NCI-H2227 treated with DMSO at 0.1 percent for 48 hours (cell line): Measurements from ENCODE around the gene PCK1.
A peak's percentile ranks its signal among the peaks of the same experiment; 100 is the strongest.

Experiments used
- DNase-seq: peaks from one replicate; lab custom pipeline; 2025; lab: John Stamatoyannopoulos, UW

The PCK1 gene

GRCh38 chr20:57577679-57578475 lies 17.0 kb downstream of the PCK1 start:
- DNase-seq = no peak

- no peak for DNase-seq
Observed at GRCh38 chr20:57578476-57579165, 17.7 kb downstream of the PCK1 start.

DNA sequence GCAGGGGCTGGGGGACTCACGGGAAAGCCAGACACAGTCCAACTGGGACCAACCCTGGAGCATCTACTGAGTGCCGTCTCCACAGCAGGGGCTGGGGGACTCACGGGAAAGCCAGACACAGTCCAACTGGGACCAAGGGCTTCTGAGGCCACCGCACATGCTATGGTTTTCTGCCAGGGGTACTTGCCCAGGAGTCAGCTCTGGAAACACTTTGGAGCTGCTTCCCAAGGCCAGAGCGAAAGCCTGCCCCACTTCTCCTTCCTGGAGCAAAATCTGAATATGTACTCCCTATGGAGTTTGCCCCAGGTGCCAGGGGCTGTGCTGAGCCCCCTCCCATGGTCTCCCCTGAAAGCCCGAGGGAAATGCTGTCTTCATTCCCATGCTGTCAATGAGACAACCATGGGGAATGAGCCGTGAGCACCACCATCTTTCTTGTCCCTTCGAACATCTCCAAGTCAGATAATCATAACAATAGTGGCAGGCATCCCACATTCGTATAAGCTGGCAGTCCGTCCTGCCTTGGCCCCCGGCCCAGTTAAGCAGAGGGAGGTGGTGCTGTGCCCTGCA lies 18.5 kb downstream of the PCK1 start:
- DNase-seq = no peak

DNA sequence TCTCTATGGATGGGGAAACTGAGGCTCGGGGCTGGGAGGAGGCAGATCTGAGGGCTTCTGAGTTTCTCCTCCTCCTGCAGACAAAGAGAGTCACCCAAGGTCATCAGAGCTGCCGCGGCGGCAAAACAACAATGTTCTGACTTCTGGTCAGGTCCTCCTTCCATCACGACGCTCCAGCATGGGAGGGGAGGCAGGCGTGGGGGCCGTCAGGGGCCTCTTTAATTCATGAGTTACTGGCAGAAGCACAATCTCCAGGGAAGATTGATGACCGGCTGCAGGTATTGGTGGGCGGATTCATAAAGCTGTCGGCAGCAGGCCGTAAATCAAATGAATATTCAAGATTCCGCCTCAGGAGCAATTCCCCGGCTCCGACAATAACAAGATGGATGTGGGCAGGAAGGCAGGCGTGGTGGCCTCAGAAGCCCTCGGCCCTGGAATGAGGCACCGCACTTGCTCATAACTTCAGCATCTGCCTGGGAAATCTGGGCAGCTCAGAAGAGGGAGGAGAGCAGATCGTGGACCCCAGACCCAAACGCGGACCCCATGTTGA lies 19.1 kb downstream of the PCK1 start:
- DNase-seq = peak; percentile 43

DNA sequence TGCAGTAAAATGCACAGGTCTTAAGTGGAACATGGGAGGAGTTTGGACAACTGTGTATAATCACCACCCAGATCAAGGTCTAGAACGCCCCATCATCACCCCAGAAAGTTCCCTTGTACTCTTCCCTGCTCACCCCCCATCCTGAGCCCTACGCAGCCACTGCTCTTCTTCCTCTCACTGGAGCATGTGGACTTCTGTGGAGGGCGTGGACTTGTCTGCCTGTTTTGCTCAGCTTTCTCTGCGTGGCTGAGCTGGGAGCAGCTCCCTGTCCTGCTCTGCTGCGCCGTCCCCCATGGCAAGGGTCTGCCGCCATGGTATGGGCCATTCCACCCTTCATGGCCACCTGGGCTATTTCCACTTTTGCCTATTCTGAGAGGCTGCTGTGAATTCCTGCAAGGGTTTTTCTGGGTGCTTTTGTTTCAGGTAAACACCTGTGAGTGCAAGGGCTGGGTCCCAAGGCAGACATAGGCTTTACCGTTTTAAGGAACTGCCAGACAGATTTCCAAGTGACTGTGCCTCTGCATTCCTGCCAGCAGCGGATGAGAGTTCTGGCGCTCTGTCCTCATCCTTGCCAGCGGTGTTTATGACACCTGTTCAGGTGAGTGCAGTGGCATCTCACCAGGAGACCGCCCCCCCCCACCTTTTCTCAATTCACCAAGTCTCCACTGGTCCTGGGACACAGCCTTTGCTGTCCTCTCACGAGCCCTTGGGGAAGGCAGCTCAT lies 19.7 kb downstream of the PCK1 start:
- no peak for DNase-seq

DNA sequence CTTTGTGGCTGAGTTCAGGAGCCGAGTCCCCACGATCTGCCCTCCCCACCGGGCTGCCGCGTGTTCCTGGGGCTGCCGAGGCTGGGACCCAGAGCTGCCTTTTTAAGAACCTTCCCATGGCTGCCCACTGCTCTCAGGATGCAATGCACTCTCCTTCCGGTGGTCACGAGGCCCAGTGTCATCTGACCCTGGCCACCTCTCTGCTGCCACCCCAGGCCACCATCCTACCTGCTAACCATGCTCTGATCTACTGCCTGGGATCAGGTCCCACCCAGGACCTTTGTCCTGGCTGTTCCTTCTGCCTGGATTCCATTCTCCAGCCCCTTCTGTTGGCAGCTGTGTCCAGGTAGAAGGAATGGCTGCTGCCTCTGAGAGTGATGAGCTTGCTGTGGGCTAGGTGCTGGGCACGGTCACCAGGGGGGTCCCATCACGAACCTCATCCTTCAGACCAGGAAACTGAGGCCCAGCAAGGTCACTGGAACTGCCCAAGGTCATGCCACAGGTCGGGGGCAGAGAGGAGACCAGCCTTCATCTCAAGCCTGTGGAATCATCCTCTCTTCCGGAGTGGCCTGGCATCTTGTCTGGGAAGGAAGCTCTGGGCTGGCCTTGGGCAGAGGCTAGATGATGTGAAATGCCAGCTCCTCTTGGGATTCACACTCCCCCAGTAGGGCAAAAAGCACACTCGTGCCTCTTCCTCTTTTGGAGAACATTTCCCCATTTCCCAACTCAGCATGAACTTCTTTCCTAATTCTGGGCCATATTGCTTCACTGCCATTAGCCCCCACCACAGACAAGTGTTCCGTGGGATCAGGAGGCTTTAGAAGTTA lies 20.5 kb downstream of the PCK1 start:
- DNase-seq = no peak

DNA sequence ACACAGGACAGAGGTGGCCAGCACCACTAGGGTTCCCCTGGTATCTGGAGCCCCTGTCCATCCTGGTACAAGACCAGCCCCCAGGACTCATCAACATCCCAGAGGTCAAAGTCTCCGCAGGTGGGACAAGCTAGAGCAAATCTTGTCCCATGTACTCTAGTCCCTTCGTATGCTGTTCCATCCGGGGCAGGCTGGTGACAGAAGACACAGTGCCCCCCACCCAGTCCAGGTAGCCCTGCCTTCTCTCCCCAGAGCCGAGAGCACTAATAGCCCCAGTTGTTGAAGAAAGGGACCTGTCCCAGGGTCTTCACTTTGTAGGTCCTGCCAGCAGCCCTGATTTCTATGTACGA lies 21.1 kb downstream of the PCK1 start:
- no peak for DNase-seq

DNA sequence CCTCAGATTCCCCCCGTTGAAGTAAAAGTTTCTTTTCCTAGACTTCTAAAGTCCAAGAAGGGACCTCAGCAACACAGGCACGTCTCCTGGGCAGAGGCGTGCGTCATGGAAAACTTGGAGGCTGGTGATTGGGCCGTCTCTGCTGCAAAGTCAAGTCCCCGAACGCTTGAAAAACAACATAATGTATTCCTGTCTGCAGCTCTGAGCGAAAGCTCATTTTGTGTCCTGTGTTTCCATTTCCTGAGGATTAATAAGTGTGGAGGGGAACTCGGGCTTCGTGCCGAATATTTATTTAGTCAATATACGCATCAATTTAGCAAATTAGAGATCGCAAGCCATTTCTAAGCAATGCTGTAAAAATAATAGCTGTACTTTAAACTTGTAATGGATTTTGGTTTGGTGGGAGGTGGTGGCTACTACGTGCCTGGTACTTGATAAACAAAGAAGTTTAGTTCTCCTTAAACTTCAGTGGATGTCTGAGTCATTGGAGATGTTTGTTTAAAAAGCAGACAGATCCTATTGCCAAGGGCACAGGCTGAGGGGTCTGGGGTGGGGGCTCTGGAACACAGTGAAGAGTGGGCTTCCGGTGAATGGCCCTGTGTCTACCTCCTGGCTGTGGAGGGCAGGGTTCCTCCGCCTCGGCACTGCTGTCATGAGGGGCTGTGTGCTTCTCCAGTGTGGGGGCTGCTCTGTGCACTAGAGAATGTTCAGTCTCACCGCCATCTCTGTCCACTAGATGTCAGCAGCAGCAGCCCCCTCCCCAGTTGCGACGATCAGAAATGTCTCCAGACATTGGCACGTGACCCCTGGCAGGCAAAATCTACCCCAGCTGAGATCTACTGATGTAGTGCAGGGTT lies 21.8 kb downstream of the PCK1 start:
- no peak for DNase-seq

DNA sequence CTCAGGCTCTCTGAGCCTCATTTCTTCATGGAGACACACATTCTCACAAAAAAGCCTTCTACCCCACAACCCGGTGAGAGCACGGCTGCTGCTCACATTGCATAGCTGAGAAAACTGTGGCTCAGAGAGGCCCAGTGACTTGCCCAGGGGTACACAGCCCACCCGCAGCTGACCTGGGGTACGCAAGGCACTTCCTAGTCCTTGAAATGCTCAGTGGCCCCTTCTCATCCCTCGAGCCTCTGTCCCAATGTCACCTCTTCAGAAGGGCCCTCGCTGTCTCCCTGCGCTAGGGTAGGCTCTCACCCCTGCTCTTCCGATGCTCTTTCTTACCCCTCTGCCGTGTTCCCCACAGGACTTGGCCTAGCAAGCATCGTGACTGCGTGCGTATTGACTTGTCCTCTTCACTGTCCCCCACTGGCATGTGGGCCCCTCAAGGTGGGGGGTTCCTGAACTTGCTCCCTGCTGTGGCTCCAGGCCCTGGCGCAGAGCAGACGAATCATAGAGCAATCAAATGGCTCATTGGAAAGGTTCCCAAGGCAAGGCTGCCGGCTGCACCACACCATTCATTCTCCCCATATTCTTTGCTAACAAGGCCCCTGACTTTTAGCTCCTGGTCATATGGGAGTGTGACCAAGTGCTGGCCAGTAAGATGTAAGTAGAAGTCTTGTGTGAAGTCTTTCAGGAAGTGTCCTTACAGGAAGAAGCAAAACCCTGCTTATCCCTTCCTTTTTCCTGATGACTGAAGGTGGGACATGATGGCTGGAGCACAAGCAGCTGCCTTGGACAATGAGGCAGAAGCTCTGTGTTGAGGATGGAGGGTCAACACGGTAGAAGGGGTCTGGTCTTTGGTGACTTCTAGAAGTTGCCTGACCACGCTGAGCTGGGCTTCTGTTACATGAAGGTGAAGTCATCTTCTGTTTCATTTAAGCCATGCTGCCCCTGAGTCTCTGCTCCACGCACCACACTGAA lies 22.7 kb downstream of the PCK1 start:
- no peak for DNase-seq

DNA sequence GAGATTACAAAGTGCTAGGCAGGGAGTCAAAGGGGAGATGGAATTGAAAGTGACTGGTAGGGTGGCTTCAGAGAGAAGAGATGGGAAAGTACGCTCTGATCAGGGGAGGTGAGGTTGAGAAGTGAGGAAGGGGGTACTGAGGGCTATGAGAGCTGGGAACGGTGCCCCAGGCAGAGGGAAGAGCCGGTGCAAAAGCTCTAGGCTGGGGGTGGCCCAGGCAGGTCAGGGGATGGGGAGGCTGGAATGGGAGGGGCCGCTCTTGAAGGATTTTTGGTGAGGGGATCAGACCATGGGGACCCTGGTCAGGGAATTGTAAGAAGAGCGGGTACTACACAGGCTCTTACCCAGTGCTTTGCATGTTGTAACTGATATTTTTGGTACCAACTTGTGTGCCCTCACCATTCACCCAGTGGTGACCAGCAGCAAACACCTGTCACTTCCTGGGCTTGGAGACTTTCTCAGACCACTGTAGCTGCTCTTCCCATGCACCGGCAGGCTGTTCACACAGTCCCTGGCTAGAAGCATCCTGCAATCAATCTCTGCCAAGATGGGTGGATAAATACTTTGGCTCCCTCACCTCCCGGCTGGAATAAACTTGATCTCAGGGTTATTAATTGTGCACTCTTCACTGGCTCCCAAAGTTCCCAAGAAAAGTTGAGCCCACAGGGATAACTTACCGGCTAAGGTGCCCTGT lies 24.0 kb downstream of the PCK1 start:
- DNase-seq = no peak

DNA sequence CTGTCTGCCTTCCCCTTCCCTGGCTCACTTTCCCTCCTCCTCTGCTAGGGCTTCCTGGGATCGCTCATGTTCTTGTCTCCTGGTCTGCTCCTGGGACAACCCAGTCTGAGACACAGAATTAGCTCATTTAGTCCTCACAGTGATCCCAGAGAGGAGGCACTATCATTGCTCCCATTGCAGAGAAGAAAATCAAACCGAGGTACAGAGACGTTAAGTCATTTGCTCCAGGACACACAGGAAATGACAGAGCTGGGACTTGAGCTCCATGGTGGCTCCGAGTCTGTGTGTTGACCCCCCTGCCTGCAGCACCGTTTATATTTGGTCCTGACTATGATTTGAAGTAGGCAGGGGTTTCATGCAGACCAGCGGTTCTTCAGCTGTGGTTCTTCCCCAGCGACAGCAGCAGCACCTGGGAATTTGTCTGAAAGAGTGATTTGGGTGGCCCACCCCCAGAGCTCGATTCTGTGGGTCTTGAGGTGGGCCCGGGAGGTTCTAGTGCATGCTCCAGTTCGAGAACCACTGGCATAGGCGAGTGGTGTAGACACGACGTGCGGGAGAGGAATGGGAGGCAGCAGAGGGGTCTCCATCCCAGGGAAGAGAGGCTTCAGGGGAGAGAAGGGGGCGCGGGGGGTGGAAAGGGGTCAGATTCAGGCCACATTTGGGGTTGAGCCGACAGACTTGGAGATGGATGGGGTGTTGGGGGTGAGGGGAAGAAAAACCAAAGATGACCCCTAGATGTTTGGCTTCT lies 24.7 kb downstream of the PCK1 start:
- no peak for DNase-seq

GRCh38 chr20:57586370-57586793 lies 25.5 kb downstream of the PCK1 start:
- DNase-seq = no peak

GRCh38 chr20:57586943-57587277 lies 26.0 kb downstream of the PCK1 start:
- DNase-seq = no peak

GRCh38 chr20:57587278-57587988 lies 26.5 kb downstream of the PCK1 start:
- DNase-seq = no peak

GRCh38 chr20:57587989-57588377 lies 27.1 kb downstream of the PCK1 start:
- DNase-seq = no peak

DNA sequence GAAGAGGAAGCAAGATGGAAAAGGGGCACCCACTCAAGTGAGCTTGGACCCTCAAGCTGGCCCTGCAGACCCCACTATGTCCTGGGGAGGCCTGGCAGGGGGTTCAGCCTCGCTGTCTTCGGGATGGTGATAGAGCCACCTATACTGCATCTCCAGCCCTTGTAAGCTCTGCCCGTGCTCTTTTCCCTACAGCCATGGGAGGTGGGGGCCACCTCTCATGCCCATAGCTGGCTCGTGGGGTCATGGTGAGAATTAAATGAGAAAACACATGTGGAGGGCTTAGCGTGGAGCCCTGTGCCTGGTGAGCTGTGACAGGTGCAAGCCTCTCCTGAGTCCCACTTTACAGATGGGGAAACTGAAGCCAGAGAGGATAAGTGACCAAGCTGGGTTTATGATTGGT lies 27.7 kb downstream of the PCK1 start:
- DNase-seq = no peak

DNA sequence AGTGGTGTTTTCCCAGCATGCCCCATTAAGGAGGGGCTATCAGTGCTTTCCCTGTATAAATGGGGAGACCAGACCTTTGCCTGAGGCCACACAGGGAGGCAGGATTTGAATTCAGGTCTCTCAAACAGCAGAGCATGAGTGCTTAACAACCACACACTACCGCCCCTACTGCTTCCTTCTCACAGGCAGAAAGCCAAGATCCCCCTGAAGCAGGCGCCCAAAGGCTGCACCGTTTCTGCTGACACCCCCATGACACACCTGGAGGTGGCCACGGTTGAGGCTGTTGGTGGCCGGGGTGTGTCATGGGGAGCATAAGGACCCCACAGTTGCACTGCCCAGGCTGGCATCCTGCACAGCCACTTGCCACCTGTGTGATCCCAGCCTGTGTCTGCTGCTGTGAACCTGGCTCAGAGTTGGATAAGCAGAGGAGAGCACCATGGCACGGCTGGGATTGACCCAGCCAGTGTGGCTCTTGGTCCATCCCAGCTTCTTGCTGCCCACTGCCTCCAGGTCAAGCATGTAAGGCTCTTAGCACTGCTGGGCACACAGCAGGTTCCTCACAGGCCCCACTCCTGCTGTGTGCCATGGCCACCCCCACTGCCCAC lies 28.3 kb downstream of the PCK1 start:
- DNase-seq = no peak
